Upper lobe of left lung (tissue), 4 donors: Measurements from ENCODE around the gene STMND1.

Experiments used
- EP300 ChIP-seq, 4 donors: sonication (generic); formaldehyde crosslinking; IDR thresholded peaks; one replicate each; pipeline ENCODE4 v1.5.1; 2017; ENCODE audit warnings: antibody characterized with exemption in 4 of 4, control low read depth in 2 of 4
- POLR2A ChIP-seq, 4 donors: fragments of 450-650 bp; IDR thresholded peaks; one replicate each; pipeline ENCODE4 v1.5.1; 2016 to 2017; ENCODE audit warnings: antibody characterized with exemption in 4 of 4, mild to moderate bottlenecking in 2 of 4
- TF ChIP-seq, protein P1 (sequence below), 6 experiments: fragments of 450-650 bp in 4 of 6; fragments of 200-600 bp in 2 of 6; sonication (generic) in 2 of 6; IDR thresholded peaks; one replicate each; pipeline ENCODE4 v1.5.1; 2016 to 2019; ENCODE audit warnings: antibody characterized with exemption in 6 of 6

GRCh38 chr6:17101422-17102257 lies at the start of gene STMND1:
- TF ChIP-seq, protein P1, sequence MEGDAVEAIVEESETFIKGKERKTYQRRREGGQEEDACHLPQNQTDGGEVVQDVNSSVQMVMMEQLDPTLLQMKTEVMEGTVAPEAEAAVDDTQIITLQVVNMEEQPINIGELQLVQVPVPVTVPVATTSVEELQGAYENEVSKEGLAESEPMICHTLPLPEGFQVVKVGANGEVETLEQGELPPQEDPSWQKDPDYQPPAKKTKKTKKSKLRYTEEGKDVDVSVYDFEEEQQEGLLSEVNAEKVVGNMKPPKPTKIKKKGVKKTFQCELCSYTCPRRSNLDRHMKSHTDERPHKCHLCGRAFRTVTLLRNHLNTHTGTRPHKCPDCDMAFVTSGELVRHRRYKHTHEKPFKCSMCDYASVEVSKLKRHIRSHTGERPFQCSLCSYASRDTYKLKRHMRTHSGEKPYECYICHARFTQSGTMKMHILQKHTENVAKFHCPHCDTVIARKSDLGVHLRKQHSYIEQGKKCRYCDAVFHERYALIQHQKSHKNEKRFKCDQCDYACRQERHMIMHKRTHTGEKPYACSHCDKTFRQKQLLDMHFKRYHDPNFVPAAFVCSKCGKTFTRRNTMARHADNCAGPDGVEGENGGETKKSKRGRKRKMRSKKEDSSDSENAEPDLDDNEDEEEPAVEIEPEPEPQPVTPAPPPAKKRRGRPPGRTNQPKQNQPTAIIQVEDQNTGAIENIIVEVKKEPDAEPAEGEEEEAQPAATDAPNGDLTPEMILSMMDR (IDR thresholded peaks at IDR 0.05): no peak
- TF ChIP-seq EP300 (IDR thresholded peaks at IDR 0.05): no peak
- no peak for TF ChIP-seq POLR2A (IDR thresholded peaks at IDR 0.05)
